T-helper 1 cell (primary cell): ENCODE data around the gene NAV2.

Source experiments
- DNase-seq, 5 donors: peaks; one replicate each; pipeline ENCODE4 v3.0.0-alpha.2; 2012 to 2020

NAV2 gene

DNA sequence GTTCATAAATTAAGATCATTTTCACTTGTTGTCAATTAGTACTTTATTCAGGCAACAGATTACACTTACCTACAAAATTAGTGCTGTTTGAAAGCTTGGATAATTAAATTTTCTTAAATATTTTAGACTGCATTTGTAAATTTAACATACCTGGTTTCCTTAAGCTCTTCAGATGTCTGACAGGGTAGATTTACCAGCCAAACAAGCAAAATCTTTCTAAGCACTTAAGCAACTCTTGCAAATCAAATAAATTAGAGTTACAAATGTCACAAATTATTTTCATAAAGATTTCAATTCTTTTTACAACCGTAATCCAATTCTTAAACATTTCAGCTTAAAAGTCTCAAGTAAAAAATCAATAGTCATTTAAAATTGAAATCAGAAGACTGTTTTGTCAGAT, 317.8 kb downstream of the NAV2 start:
- DNase-seq = no peak

DNA sequence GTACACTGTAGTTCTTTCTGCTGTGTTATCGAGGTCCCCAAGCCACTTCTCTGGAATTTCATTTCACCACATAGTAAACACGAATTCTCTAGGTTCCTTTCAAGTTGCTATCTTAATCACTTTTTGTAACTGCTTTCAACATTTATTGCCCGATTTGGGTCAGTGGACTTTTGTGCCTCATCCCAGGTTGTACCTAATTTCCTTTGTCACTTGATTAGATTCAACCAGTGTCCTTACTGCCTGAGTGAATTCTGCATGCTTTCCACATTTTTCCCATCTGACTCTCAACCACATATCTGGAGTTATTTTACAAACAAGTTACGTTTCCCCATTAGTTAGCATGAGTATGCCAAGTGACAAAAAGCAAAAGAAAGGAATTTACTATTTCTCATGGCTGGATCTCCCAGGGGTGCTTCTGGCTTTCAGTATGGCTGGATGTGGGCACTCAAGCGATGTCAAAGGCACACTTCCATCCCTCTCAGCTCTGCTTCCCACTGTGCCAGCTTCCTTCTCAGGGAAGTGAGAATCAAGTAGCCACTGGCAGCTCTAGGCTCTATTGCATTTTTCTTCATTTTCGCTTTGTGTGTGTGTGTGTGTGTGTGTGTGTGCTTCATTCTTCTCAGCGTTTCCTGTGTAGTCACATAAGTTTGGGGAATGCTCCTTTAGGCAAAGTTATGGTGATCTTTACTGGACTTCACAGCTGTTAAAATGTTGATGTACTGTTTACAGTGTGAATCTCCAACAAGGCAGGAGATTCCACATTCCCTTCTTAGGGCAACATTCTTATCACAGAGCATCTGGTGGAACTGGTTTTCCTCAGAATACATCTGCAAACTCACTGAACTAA, 318.7 kb downstream of the NAV2 start:
- no peak for DNase-seq

GRCh38 chr11:20032127-20032526, 319.5 kb downstream of the NAV2 start:
- DNase-seq = no peak

DNA sequence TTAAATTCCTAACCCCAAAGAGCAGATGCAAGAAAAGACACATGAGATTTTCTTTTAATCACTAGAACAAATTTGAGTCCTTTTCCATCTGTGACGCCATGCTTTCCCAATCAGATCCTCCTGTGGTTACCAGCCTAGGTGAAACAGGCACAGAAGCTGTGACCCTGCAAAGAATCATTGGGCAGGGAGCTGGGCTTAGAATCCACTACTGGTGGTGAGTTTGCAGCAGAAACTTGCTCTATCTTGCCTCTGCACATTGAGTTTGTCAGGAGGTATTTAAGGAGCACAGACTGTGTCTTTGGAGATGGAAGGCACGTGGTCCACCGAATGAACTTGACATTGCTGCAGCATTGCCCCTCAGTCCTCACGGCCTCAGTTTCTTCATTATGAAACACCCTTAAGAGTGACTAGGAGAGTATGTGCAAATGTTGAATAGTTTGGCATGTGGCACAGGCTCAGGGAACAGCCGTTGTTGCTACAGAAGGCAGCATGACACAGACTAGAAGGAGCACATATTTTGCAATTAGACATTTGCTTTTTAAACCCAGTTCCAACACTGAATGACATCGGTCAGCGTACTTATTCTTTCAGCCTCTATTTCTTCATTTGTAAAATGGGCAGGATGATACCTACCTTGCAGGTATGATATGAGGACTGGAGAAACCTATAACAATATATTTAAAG, 320.1 kb downstream of the NAV2 start:
- no peak for DNase-seq

GRCh38 chr11:20033806-20034205, 321.2 kb downstream of the NAV2 start:
- no peak for DNase-seq

GRCh38 chr11:20034941-20035340, 322.3 kb downstream of the NAV2 start:
- no peak for DNase-seq

GRCh38 chr11:20035375-20035700, 322.7 kb downstream of the NAV2 start:
- no peak for DNase-seq

GRCh38 chr11:20035701-20036601, 323.3 kb downstream of the NAV2 start:
- DNase-seq = no peak

- no peak for DNase-seq
These were observed 324.1 kb downstream of the NAV2 start for GRCh38 chr11:20036626-20037335.

GRCh38 chr11:20037396-20038153, 324.9 kb downstream of the NAV2 start:
- DNase-seq = no peak

DNA sequence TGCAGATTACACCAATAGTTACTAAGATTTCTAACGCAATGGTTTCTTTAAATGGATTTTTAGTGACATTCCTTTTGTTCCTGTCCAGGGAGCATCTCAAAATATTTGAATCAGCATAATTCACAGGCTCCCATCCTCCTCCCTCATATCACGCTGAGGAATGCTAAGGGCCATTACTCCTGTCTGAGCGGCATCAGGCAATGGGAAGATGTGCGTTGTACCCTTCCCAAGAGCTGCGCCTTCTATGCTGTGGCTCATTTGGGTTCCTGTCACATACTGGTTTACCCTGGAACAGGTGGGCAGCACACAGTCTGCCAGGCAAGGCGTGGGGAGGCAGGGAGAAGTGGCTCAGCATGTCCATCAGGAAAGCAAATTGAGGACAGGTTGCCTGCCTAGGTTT, 325.8 kb downstream of the NAV2 start:
- no peak for DNase-seq

DNA sequence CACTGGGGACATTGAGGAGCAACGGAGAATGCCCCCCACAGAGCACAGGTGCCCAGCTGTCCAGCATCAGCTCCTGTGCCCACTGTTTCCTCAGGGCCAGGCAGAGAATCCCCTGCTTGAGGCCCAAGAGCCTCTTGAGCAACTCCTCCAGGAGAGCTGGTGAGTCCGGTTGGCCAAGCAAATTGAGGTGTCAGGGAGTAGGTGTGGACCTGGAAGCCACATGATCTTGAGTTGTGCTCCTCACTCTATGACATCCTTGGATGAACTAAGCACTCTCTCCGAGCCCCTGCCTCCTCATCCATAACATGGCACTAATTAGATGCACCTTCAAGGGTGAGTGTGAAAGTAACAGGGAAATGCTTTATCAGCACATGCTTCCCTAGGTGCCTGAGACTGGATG, 326.3 kb downstream of the NAV2 start:
- DNase-seq = no peak

GRCh38 chr11:20041499-20041898, 328.9 kb downstream of the NAV2 start:
- DNase-seq = no peak

DNA sequence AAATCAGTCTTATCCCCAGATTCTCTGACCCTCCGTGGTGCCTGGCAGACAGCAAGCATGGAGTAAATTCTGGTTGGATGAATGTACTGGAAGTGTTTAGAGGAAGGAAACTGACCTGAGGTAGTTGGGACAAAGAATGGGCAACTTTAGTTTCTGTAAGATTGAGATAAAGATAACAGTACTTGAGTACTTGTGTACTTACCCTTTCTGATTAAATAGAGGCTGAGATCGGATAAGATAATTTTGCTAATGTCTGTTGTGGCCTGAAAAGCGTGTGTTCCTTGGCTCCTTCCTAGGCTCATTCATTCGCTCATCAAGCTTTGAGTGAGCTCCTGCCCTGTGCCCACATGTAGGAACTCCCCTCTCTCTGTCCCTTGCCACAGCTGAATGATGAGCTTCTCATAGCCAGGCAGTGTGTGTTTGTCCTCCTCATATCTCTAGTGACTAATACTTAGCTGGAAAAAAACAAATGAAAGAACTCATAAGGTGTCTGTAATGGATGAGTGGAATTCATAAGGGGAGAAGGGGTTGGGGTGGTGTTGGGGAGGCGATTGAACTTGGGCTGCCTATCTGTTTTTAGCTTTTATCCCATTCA, 329.5 kb downstream of the NAV2 start:
- DNase-seq = no peak

DNA sequence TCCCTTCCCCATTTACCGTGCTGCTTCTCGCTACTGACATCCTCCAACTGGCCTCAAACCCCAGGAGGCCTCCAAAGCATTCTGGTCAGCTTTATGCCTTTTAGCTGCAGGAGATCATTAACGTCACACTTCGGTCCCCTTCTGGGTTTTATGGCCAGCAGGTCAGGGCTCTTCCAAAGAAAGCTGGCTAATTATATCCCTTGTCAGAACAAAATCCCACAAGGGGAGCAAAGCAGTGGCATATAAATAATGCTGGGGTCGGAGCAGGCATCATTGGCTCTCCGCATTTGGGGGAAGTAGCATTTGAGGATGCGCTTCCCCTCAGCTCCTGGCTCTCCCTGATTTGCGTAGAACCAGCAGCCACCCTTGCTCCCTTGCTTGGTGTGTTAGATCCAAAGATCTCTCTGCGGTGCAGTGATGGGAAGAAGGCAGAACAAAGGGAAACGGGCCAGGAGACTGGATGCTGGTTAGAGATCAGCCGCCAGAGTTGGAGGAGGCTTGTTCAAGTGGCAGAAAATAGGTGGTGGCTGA, 330.2 kb downstream of the NAV2 start:
- no peak for DNase-seq

GRCh38 chr11:20043992-20044391, 331.4 kb downstream of the NAV2 start:
- DNase-seq = no peak

DNA sequence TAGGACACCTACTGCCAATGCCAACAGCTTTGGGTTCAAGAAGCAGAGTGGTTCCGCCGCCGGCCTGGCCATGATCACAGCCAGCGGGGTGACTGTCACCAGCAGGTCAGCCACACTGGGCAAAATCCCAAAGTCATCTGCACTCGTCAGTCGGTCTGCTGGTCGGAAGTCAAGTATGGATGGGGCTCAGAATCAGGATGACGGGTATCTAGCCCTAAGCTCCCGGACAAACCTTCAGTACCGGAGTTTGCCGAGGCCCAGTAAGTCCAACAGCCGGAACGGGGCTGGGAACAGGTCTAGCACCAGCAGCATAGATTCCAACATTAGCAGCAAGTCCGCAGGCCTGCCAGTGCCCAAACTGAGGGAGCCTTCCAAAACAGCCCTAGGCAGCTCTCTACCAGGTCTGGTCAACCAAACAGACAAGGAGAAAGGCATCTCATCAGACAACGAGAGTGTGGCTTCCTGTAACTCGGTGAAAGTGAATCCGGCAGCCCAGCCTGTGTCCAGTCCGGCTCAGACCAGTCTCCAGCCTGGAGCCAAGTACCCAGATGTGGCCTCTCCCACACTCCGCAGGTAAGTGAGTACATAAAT, 332.6 kb downstream of the NAV2 start:
- DNase-seq = no peak

GRCh38 chr11:20046416-20046815, 333.8 kb downstream of the NAV2 start:
- no peak for DNase-seq

GRCh38 chr11:20047006-20047768, 334.6 kb downstream of the NAV2 start:
- no peak for DNase-seq

GRCh38 chr11:20047769-20048154, 335.1 kb downstream of the NAV2 start:
- DNase-seq = no peak
